Measurements from ENCODE around the gene NTN5. TPM values are rescaled to one million over a fixed set of nuclear protein-coding genes. Genes with fewer than 3 reads are reported as not detected.
A peak's percentile ranks its signal among the peaks of the same experiment; 100 is the strongest.
"Not testable (repeated sequence)": the region's sequence is repeated elsewhere in the genome, so short reads cannot be mapped to it uniquely, and the experiment has no call there.

NTN5 gene
- polyA plus RNA-seq, 3 donors = 0.23 to 0.27 TPM; not detected in 1

DNA sequence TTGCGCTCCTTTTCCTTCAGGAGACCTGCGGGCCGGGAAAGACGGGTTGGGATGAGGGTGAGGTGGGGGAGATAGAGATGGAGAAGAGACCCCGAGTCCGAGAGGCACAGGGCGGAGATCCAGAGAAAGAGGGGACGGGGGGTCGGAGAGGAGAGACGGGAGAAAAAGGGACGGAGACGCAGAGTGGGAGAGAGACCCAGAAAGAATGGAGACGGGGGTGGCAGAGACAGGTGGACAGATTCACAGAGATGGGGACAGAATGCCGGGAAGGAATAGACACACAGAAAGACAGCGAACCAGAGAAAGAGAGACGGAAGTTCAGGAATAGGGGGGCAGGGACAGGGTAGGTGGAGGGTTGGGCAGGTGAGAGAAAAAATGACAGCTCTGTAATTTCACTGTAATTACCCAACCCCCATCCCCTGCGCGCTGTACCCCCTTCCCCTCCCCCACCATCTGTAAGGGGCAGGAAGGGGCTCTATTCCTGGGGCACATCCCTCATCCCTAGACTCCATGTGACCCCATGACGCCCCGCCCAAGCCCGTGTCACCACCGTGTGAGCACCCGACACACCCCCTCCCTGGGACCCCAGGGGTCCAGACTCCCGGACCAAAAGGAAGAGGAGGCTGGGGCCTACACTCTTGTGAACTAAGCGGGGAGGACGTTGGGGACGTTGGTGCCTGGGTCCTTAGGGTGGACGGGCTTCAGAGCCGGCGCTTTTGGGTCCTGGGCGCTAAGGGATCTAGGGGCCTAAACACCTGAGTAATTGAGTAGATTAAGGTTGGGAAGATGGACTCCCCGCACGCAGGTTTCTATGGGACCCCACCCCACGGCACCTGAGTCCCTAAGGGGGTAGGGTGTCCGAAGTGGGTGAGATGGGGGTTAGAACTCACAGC lies 36.6 kb downstream of the NTN5 start:
- no peak overlapping the region for H3K27ac ChIP-seq (ENCODE audit: low read depth, low read length)
- 1% methylated on average over 32 to 35 of the region's 35 CpGs for WGBS, 3 donors

- no peak overlapping the region for H3K27ac ChIP-seq (ENCODE audit: low read depth, low read length)
- WGBS, 3 donors = 1 to 2% (median 1%) methylated on average over 47 to 67 of the region's 67 CpGs
These were observed 37.4 kb downstream of the NTN5 start for GRCh38 chr19:48635263-48635965.

DNA sequence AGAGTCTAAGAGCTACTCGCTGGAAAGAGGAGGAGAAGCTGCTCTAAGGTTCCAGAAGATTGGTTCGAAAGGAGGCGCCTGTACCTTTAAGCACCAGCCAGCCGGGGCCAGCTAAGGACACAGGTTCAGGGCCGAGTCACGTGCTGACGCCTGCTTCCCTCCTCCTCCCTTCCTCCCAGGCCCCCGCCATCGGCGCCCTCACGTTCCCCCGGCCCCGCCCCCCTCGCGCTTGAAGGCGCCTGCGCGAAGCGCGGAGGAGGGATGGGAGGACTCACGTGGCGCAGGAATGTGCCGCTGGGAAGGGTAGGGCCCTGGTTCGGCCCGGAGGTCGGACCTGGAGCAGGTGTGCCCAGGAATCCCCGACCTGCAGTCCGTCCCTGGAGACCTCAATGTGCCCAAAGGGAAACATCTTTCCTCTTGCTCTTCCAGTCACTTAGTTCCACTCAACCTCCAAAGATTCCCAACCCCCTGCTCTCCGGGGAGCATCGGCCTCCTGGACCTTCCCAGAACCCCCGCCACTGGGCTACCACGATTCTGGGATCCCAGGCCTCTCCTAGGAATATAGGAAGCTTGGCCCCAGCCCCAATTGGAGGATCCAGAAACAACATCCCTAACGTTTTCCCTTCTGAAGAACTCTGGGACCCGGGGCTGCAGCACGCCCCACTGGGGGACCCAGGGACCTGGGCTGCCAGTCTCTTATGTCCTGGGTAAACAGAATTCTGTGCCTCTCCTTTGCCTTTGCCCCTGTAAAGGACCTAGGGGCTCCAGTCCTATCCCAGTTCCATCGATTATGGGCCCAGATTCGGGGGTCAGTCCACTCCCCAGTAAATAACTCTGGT lies 38.2 kb downstream of the NTN5 start:
- H3K27ac ChIP-seq (ENCODE audit: low read depth, low read length) = peak overlapping the region; percentile 66
- 3 to 7% (median 5%) methylated on average over 25 to 37 of the region's 37 CpGs for whole genome bisulfite sequencing, 3 donors

- 38 to 55% (median 43%) methylated on average over 7 of the region's 7 CpGs for WGBS, 3 donors
- no peak overlapping the region for H3K27ac ChIP-seq (ENCODE audit: low read depth, low read length)
These were observed 38.8 kb downstream of the NTN5 start for GRCh38 chr19:48634036-48634342.

- WGBS, 3 donors = 62 to 72% (median 66%) methylated on average over 22 of the region's 22 CpGs
- no peak overlapping the region for H3K27ac ChIP-seq (ENCODE audit: low read depth, low read length)
These were observed 39.4 kb downstream of the NTN5 start for GRCh38 chr19:48633148-48634035.

DNA sequence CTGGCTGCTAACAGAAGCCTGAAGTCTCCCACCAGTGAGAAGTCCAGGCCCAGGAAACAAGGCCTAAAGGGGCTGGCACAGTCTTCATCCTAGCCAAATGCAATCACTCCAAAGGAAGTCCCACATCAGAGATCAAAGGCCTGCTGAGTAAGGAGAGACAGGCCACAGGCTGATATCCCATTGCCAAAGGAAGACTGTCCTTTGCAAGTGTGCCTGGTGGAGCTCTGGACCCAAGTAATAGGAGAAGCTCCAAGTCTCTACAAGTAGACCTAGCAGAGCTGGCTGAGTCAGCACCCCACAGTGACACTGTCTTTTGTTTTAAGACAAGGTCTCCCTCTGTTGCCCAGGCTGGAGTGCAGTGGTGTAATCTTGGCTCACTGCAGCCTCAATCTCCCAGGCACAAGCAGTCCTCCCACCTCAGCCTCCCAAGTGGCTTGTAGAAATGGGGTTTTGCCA lies 40.1 kb downstream of the NTN5 start:
- no peak overlapping the region for H3K27ac ChIP-seq (ENCODE audit: low read depth, low read length)

DNA sequence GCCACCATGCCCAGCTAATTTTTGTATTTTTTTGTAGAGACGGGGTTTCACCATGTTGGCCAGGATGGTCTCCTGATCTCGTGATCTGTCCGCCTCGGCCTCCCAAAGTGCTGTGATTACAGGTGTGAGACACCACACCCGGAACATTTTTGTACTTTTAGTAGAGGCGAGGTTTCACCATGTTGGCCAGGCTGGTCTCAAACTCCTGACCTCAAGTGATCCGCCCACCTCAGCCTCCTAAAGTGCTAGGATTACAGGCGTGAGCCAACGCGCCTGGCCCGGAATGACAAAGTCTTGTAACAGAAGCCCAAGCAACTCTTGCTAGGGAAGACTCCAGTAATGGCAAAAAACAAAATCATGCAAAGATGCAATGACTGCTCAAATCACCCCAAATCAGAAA lies 40.5 kb downstream of the NTN5 start:
- not testable (repeated sequence) for H3K27ac ChIP-seq (ENCODE audit: low read depth, low read length)
- 91 to 94% (median 92%) methylated on average over 11 of the region's 11 CpGs for WGBS, 3 donors

- H3K27ac ChIP-seq (ENCODE audit: low read depth, low read length) = no peak overlapping the region
- 70 to 76% (median 76%) methylated on average over 3 of the region's 3 CpGs for WGBS, 3 donors
These were observed 41.6 kb downstream of the NTN5 start for GRCh38 chr19:48631225-48631624.

DNA sequence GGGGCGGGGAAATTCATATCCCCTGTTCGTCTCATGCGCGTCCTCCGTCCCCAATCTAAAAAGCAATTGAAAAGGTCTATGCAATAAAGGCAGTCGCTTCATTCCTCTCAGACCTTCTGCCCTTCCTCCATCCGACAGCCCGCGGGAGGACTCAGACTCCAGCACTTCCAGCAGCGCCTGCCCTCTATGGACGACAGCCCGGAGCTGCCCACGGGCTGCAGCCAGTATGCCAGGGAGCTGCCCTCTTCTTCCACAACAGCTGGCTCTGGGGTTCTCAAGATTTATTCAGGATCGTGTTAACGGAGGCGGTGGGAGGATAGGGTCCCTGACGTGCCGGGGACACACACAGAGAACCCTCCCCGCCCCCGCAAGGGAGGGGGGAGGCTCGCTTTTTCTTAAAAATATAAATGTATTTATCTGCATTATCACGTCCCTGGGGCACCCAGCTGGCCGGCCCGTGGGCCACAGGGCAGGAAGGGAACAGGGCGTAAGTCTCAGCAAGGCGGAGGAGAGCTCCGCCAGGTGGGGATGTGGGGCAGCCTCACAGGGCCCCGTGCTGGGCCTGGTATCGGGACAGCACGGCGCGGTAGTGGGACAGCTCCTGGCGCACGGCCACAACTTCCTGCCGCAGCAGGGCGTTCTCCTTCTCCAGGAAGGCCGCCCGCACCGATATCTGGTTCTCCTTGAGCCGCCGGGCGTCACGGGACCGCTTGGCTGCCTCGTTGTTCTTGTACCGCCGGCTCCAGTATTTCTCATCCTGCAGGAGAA lies 42.3 kb downstream of the NTN5 start:
- 28 to 50% (median 32%) methylated on average over 45 to 47 of the region's 47 CpGs for WGBS, 3 donors
- H3K27ac ChIP-seq (ENCODE audit: low read depth, low read length) = no peak overlapping the region

GRCh38 chr19:48629599-48630295 lies 43.1 kb downstream of the NTN5 start:
- 67 to 74% (median 68%) methylated on average over 48 of the region's 48 CpGs for WGBS, 3 donors
- no peak overlapping the region for H3K27ac ChIP-seq (ENCODE audit: low read depth, low read length)

GRCh38 chr19:48629297-48629598 lies 43.6 kb downstream of the NTN5 start:
- H3K27ac ChIP-seq (ENCODE audit: low read depth, low read length) = no peak overlapping the region
- WGBS, 3 donors = 93 to 95% (median 95%) methylated on average over 21 to 22 of the region's 22 CpGs

DNA sequence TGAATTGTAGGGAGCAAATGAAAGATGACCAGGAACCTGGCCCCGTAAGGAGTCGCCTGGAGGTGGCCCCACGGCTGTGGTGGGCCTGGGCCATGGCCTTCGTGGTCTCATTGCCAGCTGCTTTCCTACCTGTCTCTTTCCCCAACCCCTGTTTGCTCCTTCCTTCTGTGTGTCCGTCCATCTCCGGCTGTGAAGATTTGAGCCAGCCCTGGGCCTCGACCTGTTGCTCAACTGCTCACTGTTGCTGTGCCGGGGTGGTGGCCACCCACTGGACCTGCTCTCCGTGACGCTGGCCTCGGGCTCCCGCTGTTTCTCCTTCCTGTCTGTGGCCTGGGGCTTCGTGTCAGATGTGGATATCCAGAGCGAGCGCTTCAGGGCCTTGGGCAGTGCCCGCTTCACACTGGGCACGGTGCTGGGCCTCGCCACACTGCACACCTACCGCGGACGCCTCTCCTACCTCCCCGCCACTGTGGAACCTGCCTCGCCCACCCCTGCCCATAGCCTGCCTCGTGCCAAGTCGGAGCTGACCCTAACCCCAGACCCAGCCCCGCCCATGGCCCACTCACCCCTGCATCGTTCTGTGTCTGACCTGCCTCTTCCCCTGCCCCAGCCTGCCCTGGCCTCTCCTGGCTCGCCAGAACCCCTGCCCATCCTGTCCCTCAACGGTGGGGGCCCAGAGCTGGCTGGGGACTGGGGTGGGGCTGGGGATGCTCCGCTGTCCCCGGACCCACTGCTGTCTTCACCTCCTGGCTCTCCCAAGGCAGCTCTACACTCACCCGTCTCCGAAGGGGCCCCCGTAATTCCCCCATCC lies 44.1 kb downstream of the NTN5 start:
- WGBS, 3 donors = 78 to 84% (median 80%) methylated on average over 29 to 34 of the region's 34 CpGs
- no peak overlapping the region for H3K27ac ChIP-seq (ENCODE audit: low read depth, low read length)

DNA sequence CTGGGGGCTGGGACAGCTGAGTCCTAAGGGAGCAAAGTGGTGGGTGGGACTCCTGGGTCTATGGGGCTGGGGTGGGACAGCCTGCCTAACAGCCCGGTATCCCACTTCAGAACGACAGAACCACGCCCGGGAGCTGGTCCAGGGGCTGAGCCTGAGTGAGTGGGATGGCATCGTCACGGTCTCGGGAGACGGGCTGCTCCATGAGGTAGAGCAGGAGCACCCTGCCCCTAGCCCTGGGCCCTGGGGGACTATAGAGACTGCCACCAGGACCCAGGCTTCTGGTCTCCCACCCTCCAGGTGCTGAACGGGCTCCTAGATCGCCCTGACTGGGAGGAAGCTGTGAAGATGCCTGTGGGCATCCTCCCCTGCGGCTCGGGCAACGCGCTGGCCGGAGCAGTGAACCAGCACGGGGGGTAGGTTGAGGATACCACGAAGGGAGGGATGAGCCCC lies 44.9 kb downstream of the NTN5 start:
- 85 to 89% (median 88%) methylated on average over 17 of the region's 17 CpGs for WGBS, 3 donors
- H3K27ac ChIP-seq (ENCODE audit: low read depth, low read length) = no peak overlapping the region

- H3K27ac ChIP-seq (ENCODE audit: low read depth, low read length) = no peak overlapping the region
- WGBS, 3 donors = 64 to 78% (median 74%) methylated on average over 6 of the region's 6 CpGs
These were observed 45.5 kb downstream of the NTN5 start for GRCh38 chr19:48627201-48627864.

- 90 to 94% (median 91%) methylated on average over 30 of the region's 30 CpGs for WGBS, 3 donors
- no peak overlapping the region for H3K27ac ChIP-seq (ENCODE audit: low read depth, low read length)
These were observed 46.9 kb downstream of the NTN5 start for GRCh38 chr19:48625891-48626327.
